ENCODE measurements around the gene GDPD3. TPM values are rescaled to one million over a fixed set of nuclear protein-coding genes. Genes with fewer than 3 reads are reported as not detected.

GDPD3 gene
- total and polyA plus RNA-seq, 10 of the 15 experiments (the other 5 are each of a cell fraction or from before 2014, with no cell fraction given): 0.29 to 3.3 (median 0.97) TPM

GRCh38 chr16:30155188-30155587, 41.9 kb upstream of the GDPD3 start (continued):
- TF ChIP-seq, protein P1, sequence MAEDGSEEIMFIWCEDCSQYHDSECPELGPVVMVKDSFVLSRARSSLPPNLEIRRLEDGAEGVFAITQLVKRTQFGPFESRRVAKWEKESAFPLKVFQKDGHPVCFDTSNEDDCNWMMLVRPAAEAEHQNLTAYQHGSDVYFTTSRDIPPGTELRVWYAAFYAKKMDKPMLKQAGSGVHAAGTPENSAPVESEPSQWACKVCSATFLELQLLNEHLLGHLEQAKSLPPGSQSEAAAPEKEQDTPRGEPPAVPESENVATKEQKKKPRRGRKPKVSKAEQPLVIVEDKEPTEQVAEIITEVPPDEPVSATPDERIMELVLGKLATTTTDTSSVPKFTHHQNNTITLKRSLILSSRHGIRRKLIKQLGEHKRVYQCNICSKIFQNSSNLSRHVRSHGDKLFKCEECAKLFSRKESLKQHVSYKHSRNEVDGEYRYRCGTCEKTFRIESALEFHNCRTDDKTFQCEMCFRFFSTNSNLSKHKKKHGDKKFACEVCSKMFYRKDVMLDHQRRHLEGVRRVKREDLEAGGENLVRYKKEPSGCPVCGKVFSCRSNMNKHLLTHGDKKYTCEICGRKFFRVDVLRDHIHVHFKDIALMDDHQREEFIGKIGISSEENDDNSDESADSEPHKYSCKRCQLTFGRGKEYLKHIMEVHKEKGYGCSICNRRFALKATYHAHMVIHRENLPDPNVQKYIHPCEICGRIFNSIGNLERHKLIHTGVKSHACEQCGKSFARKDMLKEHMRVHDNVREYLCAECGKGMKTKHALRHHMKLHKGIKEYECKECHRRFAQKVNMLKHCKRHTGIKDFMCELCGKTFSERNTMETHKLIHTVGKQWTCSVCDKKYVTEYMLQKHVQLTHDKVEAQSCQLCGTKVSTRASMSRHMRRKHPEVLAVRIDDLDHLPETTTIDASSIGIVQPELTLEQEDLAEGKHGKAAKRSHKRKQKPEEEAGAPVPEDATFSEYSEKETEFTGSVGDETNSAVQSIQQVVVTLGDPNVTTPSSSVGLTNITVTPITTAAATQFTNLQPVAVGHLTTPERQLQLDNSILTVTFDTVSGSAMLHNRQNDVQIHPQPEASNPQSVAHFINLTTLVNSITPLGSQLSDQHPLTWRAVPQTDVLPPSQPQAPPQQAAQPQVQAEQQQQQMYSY (CRISPR knock-in tag; IDR thresholded peaks at IDR 0.05): no peak
- TF ChIP-seq BCL11A (IDR thresholded peaks at IDR 0.05; ENCODE audit: low read depth, low read length) (no peak), ZBED1 (IDR thresholded peaks at IDR 0.05; ENCODE audit: borderline replicate concordance) (no peak)

DNA sequence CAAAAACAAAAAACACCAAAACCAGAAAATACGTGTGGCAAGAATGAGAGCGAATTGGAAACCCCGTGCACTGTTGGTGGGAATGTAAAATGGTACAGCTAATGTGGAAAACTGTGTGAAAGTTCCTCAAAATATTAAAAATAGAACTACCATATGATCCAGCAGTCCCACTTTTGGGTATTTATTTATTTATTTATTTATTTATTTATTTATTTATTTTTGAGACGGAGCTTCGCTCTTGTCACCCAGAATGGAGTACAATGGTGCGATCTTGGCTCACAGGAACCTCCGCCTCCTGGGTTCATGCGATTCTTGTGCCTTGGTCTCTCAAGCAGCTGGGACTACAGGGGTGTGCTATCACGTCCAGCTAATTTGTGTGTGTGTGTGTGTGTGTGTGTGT, 39.2 kb upstream of the GDPD3 start:
- BruUV-seq (replicated peaks): no TSS peak
- Histone ChIP-seq H2AFZ (ENCODE audit: control insufficient read depth, low read depth, low read length) (no peak overlapping the region), H3K4me1 (ENCODE audit: control insufficient read depth, insufficient read depth, low read length) (no peaks in the 10 kb centered on the region), H3K4me2 (ENCODE audit: control insufficient read depth, insufficient read depth) (no peak overlapping the region), H3K4me3 (no peak overlapping the region), H3K27ac (ENCODE audit: control insufficient read depth, insufficient read depth) (no peak overlapping the region), H3K79me2 (ENCODE audit: control insufficient read depth, insufficient read depth, low read length) (no peaks in the 10 kb centered on the region), H3K36me3 (ENCODE audit: control insufficient read depth in 2 of 2, insufficient read depth in 2 of 2, low read length in 1 of 2) (no peaks in the 10 kb centered on the region), H3K9ac (ENCODE audit: control insufficient read depth, insufficient read depth, low read length) (no peak overlapping the region), H4K20me1 (ENCODE audit: control insufficient read depth, insufficient read depth) (no peaks in the 10 kb centered on the region), H3K27me3 (replicated peaks in 1 of 2; ENCODE audit: control insufficient read depth in 2 of 2, insufficient read depth in 2 of 2, low read length in 1 of 2) (no peaks in the 10 kb centered on the region), H3K9me3 (replicated peaks; ENCODE audit: control insufficient read depth, insufficient read depth, low read length) (peaks cover 6% of the 10 kb centered on the region)
- TF ChIP-seq TBL1XR1 (IDR thresholded peaks at IDR 0.05; ENCODE audit: low read depth, low read length) (no peak), MAX (IDR thresholded peaks at IDR 0.05; ENCODE audit: low read depth, low read length) (no peak), IRF5 (IDR thresholded peaks at IDR 0.05; ENCODE audit: borderline replicate concordance) (no peak), CHD2 (IDR thresholded peaks at IDR 0.05; ENCODE audit: borderline replicate concordance, low read depth, low read length) (no peak), ZNF207 (IDR thresholded peaks at IDR 0.05; ENCODE audit: borderline replicate concordance) (no peak), RB1 (IDR thresholded peaks at IDR 0.05; ENCODE audit: borderline replicate concordance) (no peak), EZH2 (IDR thresholded peaks at IDR 0.05; ENCODE audit: borderline replicate concordance, control insufficient read depth, low read depth, low read length) (no peak), REST (IDR thresholded peaks at IDR 0.05; ENCODE audit: low read depth, low read length) (no peak)
- CTCF ChIA-PET: interaction anchor here (2.0 kb wide), 1 partner anchor 10 kb away, joined by 9 read pairs; no protein-coding TSS in a partner anchor
- in situ Hi-C loops (cut with MboI): no loop called here
- RAD21 ChIA-PET (ENCODE audit: unreplicated experiment): no interaction called here
- POLR2A ChIA-PET: interaction anchor here (0.5 to 0.6 kb wide), 2 partner anchors 140 to 381 kb away, joined by 4 to 6 read pairs; no protein-coding TSS in a partner anchor
- DNase-seq (ENCODE audit: low read depth, low spot score) (no peak), ATAC-seq (no peak), FAIRE-seq (no peak)
- SMC1A ChIA-PET (ENCODE audit: uncharacterized antibody, unreplicated experiment): interaction anchor here (1.0 kb wide), 1 partner anchor 10 kb away, joined by 3 read pairs; no protein-coding TSS in a partner anchor
- WGBS (ENCODE audit: insufficient coverage, insufficient replicate concordance, low lambda C conversion rate, missing lambda C conversion rate): 85% methylated on average over 9 of the region's 9 CpGs
- intact Hi-C loops (cut with micrococcal nuclease; ENCODE audit: unreplicated experiment): no loop called here
